ENCODE results near the gene PEPD. TPM values are rescaled to one million over a fixed set of nuclear protein-coding genes. Genes with fewer than 3 reads are reported as not detected.

Gene PEPD
- total and polyA plus RNA-seq, 4 donors, result 37.3 to 211 (median 117) TPM

DNA sequence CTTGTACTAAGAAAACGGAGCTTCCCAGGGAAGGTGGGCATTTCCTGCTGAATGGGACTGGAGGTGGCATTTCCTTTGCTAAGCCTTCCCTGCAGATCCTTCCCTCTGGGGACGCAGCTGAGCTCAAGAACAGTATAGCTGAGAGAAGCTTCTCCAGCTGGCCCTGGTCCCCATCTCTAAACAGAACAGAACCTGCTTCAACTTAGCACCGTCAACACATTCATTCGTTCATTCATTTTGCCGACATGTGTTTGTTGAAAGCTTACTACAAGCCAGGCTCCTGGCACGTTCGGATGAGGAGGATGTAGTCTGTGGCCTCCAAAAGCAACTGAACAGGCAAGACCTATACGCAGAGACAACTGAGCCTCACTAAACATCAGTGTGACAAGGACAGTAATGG, 36.6 kb upstream of the PEPD start:
- DNase-seq (ENCODE audit: low spot score), result no peak
- 68% methylated on average over 8 of the region's 8 CpGs for WGBS
- no peaks in the 10 kb centered on the region for H3K9me3 ChIP-seq (ENCODE audit: control insufficient read depth in 4 of 4, low read length in 3 of 4)
- H3K4me1 ChIP-seq (ENCODE audit: control insufficient read depth in 4 of 4, insufficient read depth in 4 of 4, low read length in 3 of 4), result no peaks in the 10 kb centered on the region
- TF ChIP-seq RXRA (IDR thresholded peaks at IDR 0.05) (no peak), NR2F2 (IDR thresholded peaks at IDR 0.05) (no peak), FOXA1 (IDR thresholded peaks at IDR 0.05) (no peak), HNF4G (IDR thresholded peaks at IDR 0.05) (no peak), TAF1 (conservative IDR thresholded peaks at IDR 0.05) (no peak), RAD21 (IDR thresholded peaks at IDR 0.05) (no peak), SP1 (IDR thresholded peaks at IDR 0.05) (no peak), REST (IDR thresholded peaks at IDR 0.05) (no peak), ATF3 (IDR thresholded peaks at IDR 0.05) (no peak), EGR1 (IDR thresholded peaks at IDR 0.05; ENCODE audit: low read depth in 2 of 2) (no peak), FOXA2 (IDR thresholded peaks at IDR 0.05) (no peak)
- TF ChIP-seq, protein P1, sequence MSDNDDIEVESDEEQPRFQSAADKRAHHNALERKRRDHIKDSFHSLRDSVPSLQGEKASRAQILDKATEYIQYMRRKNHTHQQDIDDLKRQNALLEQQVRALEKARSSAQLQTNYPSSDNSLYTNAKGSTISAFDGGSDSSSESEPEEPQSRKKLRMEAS (IDR thresholded peaks at IDR 0.05), result no peak
- H3K4me3 ChIP-seq (ENCODE audit: low read depth in 1 of 3, low read length in 3 of 3), result no peak overlapping the region
- H3K36me3 ChIP-seq (ENCODE audit: control insufficient read depth in 4 of 4, insufficient read depth in 3 of 4, low read depth in 1 of 4, low read length in 3 of 4), result no peaks in the 10 kb centered on the region
- H3K9ac ChIP-seq (ENCODE audit: low read depth in 1 of 2, low read length in 2 of 2), result no peak overlapping the region
- no peak overlapping the region for H3K27ac ChIP-seq (ENCODE audit: low read depth in 1 of 2, low read length in 2 of 2)
- H3K27me3 ChIP-seq (ENCODE audit: control insufficient read depth in 4 of 4, insufficient read depth in 4 of 4, low read length in 3 of 4), result peaks cover 0 to 5% (median 0%) of the 10 kb centered on the region in 4 donors

DNA sequence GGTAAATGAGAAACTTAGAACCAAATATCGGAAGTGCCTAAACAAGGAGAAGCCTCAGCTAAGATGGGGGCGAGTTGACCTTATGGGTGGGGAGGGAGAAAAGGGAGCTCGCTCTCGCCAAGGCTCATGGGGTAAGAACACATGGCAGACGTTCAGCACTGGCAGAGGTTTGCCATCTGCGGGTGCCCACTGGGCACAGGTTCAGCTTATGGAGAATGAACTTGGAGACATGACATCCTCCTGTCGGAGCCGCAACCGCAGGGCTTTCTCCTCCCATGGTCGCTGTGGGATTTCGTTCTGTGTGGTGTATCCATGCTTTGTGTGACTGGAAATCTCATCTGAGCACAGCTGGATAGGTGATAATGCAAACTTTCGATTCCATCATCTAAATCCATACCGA, 36.1 kb upstream of the PEPD start:
- no peaks in the 10 kb centered on the region for H3K36me3 ChIP-seq (ENCODE audit: control insufficient read depth in 4 of 4, insufficient read depth in 3 of 4, low read depth in 1 of 4, low read length in 3 of 4)
- H3K9ac ChIP-seq (ENCODE audit: low read depth in 1 of 2, low read length in 2 of 2), result no peak overlapping the region
- H3K9me3 ChIP-seq (ENCODE audit: control insufficient read depth in 4 of 4, low read length in 3 of 4), result no peaks in the 10 kb centered on the region
- H3K27ac ChIP-seq (ENCODE audit: low read depth in 1 of 2, low read length in 2 of 2), result no peak overlapping the region
- H3K27me3 ChIP-seq (ENCODE audit: control insufficient read depth in 4 of 4, insufficient read depth in 4 of 4, low read length in 3 of 4), result peaks cover 0 to 5% (median 0%) of the 10 kb centered on the region in 4 donors
- TF ChIP-seq JUND (IDR thresholded peaks at IDR 0.05), result no peak
- DNase-seq (ENCODE audit: low spot score), result no peak
- no peaks in the 10 kb centered on the region for H3K4me1 ChIP-seq (ENCODE audit: control insufficient read depth in 4 of 4, insufficient read depth in 4 of 4, low read length in 3 of 4)
- no peak overlapping the region for H3K4me3 ChIP-seq (ENCODE audit: low read depth in 1 of 3, low read length in 3 of 3)
- 82% methylated on average over 13 of the region's 13 CpGs for WGBS

DNA sequence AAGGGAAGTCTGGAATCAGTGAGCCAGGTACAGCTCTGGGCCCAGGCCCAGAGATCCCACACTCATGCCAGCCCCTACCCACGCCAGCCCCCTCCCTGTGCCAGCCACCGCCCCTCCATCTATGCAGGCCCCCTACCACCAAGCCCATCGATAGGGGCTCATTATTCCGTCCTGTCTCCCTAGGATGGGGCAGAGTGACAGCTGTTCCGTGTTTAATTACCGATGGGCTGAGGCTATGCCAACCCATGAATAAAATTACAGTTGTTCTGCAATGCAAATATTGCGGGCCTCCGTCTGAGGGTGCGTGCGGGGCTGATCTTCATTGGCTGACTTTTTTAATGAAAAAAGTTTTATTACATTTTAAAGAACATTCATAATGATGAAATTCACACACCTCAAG, 35.6 kb upstream of the PEPD start:
- H3K9ac ChIP-seq (ENCODE audit: low read depth in 1 of 2, low read length in 2 of 2), result no peak overlapping the region
- WGBS, result 82% methylated on average over 10 of the region's 10 CpGs
- TF ChIP-seq ATF3 (IDR thresholded peaks at IDR 0.05) (no peak), HNF4G (IDR thresholded peaks at IDR 0.05) (no peak), SP1 (IDR thresholded peaks at IDR 0.05) (no peak), RAD21 (IDR thresholded peaks at IDR 0.05) (no peak), GABPA (IDR thresholded peaks at IDR 0.05 in 1 of 2, conservative IDR thresholded peaks at IDR 0.05 in 1 of 2) (no peak), EGR1 (IDR thresholded peaks at IDR 0.05; ENCODE audit: low read depth in 2 of 2) (no peak), NR2F2 (IDR thresholded peaks at IDR 0.05) (no peak), RXRA (IDR thresholded peaks at IDR 0.05) (no peak), REST (IDR thresholded peaks at IDR 0.05) (no peak), TAF1 (conservative IDR thresholded peaks at IDR 0.05) (no peak), YY1 (IDR thresholded peaks at IDR 0.05) (no peak), JUND (IDR thresholded peaks at IDR 0.05) (no peak), FOXA2 (IDR thresholded peaks at IDR 0.05) (no peak)
- TF ChIP-seq, protein P2, sequence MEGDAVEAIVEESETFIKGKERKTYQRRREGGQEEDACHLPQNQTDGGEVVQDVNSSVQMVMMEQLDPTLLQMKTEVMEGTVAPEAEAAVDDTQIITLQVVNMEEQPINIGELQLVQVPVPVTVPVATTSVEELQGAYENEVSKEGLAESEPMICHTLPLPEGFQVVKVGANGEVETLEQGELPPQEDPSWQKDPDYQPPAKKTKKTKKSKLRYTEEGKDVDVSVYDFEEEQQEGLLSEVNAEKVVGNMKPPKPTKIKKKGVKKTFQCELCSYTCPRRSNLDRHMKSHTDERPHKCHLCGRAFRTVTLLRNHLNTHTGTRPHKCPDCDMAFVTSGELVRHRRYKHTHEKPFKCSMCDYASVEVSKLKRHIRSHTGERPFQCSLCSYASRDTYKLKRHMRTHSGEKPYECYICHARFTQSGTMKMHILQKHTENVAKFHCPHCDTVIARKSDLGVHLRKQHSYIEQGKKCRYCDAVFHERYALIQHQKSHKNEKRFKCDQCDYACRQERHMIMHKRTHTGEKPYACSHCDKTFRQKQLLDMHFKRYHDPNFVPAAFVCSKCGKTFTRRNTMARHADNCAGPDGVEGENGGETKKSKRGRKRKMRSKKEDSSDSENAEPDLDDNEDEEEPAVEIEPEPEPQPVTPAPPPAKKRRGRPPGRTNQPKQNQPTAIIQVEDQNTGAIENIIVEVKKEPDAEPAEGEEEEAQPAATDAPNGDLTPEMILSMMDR (IDR thresholded peaks at IDR 0.05; ENCODE audit: low read depth, low read length, missing input control), result no peak
- TF ChIP-seq, protein P1 (IDR thresholded peaks at IDR 0.05), result no peak
- no peak for DNase-seq (ENCODE audit: low spot score)
- H3K27me3 ChIP-seq (ENCODE audit: control insufficient read depth in 4 of 4, insufficient read depth in 4 of 4, low read length in 3 of 4), result peaks cover 0 to 5% (median 0%) of the 10 kb centered on the region in 4 donors
- no peak overlapping the region for H3K27ac ChIP-seq (ENCODE audit: low read depth in 1 of 2, low read length in 2 of 2)
- H3K9me3 ChIP-seq (ENCODE audit: control insufficient read depth in 4 of 4, low read length in 3 of 4), result no peaks in the 10 kb centered on the region
- H3K36me3 ChIP-seq (ENCODE audit: control insufficient read depth in 4 of 4, insufficient read depth in 3 of 4, low read depth in 1 of 4, low read length in 3 of 4), result no peaks in the 10 kb centered on the region
- H3K4me1 ChIP-seq (ENCODE audit: control insufficient read depth in 4 of 4, insufficient read depth in 4 of 4, low read length in 3 of 4), result no peaks in the 10 kb centered on the region
- no peak overlapping the region for H3K4me3 ChIP-seq (ENCODE audit: low read depth in 1 of 3, low read length in 3 of 3)

Data from liver (tissue), 9 donors.